ENCODE results near the gene CWC27.

DNA sequence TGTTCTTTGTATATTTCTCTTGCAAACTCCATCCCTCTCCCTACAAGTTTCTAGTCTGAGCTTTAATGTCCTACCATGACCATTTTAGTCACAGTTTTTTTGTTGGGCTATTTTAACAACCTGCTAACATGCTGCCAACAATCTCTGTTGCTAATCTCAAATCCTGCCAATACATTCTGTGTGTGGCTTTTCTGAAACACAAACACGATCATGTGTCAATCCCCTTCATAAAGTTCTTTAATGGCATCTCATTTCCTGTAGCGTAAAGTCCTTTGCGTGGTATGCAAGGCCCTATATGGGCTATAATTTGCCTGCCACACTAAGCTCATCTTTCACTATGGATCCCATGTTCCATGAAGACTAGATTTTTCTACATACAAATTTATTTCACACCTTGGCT, 180.6 kb downstream of the CWC27 start:
- TF ChIP-seq, protein P1, sequence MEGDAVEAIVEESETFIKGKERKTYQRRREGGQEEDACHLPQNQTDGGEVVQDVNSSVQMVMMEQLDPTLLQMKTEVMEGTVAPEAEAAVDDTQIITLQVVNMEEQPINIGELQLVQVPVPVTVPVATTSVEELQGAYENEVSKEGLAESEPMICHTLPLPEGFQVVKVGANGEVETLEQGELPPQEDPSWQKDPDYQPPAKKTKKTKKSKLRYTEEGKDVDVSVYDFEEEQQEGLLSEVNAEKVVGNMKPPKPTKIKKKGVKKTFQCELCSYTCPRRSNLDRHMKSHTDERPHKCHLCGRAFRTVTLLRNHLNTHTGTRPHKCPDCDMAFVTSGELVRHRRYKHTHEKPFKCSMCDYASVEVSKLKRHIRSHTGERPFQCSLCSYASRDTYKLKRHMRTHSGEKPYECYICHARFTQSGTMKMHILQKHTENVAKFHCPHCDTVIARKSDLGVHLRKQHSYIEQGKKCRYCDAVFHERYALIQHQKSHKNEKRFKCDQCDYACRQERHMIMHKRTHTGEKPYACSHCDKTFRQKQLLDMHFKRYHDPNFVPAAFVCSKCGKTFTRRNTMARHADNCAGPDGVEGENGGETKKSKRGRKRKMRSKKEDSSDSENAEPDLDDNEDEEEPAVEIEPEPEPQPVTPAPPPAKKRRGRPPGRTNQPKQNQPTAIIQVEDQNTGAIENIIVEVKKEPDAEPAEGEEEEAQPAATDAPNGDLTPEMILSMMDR (IDR thresholded peaks at IDR 0.05) = no peak
- no peak for TF ChIP-seq POLR2AphosphoS5 (IDR thresholded peaks at IDR 0.05; ENCODE audit: insufficient read depth in 1 of 2, low read depth in 1 of 2)

All from vagina (tissue), 2 donors.